Limb (tissue), 2 donors: ENCODE results near the gene RTCB.
A peak's percentile ranks its signal among the peaks of the same experiment; 100 is the strongest.
"Not testable (repeated sequence)": the region's sequence is repeated elsewhere in the genome, so short reads cannot be mapped to it uniquely, and the experiment has no call there.

Source experiments
- DNase-seq, 2 donors: peaks; one replicate each; pipeline ENCODE4 v3.0.0-alpha.2; 2016; ENCODE audit errors: extremely low spot score in 2 of 2

The RTCB gene

DNA sequence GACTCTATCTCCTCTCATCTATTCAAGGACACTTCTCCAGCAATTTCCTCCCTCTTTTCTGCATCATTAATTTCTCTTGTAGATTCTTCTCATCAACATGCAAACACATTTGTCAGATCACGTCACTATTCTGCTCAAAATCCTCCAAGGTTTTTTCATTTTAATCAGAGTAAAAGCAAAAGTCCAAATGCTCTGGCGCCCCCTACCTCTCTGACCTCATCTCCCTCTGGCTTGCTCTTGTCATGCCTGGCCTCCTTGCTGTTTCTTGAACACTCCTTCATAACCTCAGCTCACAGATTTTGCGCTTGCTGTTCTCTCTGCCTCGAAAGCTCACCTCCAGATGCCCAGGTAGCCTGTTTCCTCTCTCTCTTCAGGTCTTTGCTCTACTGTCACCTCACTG lies 22.4 kb downstream of the RTCB start:
- DNase-seq, result peak in 1 of 2 donors; percentile 41

DNA sequence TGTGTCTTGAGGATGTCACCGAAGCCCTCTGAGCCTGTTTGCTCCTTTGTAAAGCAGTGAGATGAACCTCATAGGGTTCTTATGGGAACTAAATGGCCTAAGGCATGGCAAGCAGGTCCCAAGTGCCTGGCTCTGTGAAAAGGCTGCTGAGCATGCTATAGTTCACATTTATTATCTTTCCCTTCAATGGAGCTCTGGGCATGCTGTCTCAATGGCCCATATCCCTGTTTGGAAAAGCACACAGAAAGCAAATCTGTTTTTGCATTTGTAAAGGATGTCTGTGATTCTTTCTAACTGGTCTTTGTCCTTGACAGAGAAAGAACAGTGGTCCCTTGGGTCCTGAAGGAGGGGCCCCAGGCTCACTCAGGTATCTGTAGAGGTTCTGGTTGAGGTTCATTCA lies 26.4 kb downstream of the RTCB start:
- no peak for DNase-seq

GRCh38 chr22:32380991-32381390 lies 31.1 kb downstream of the RTCB start:
- DNase-seq, result no peak

- peak; percentile 7 to 48 for DNase-seq
These were observed 33.3 kb downstream of the RTCB start for GRCh38 chr22:32378707-32379272.

DNA sequence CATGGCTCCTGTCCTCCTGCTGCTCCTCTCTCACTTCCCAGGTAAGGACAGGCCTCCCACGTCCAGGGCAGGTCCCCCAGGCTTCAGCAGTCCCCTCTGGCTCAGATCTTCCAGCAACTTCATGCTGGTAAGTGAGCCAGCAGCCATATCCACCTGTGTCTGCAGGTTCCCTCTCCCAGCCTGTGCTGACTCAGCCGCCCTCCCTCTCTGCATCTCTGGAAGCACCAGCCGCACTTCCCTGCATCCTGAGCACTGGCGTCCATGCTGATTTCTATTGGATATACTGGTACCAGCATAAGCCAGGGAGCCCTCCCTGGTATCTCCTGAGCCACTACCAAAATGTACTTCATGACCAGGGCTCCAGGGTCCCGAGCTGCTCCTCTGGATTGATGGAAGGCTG lies 35.4 kb downstream of the RTCB start:
- DNase-seq, result no peak

DNA sequence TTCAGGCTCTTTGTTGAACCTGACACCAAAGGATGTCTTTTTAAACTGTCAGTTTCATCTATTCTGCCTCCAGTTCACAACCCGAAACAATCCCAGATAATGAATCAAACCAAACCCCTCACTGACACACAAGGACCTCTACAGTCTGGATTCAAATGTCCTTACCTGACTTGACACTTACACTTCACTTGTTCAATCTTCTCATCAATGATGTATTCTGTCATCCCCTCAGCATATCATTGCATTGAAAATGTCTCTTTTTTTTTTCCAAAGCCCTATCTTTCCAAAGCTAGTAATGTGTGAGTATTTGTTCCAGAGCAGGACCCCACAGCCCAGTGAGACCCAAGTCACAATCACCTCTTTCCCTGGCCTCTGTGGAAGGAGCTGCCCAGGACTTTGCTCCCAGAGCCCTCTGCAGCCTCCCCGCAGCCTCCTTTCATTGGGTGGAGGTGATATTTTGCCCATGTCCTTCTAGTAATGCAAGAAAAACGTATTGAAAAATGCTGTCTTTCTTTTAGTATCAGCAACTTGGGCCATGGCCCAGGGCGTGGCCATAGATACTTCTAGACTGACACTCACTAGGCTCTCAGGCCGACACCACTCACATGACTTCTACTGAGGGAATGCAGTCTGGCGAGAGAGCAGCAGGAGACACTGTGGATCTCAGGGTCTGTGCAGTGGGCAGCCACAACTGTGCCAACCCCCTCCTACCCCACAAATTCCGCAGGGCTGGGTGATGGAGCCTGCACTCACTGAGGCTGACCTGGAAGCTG lies 36.2 kb downstream of the RTCB start:
- DNase-seq, result no peak

GRCh38 chr22:32364210-32364609 lies 47.8 kb downstream of the RTCB start:
- no peak for DNase-seq

- no peak for DNase-seq
These were observed 50.8 kb downstream of the RTCB start for GRCh38 chr22:32361257-32361656.

- DNase-seq, result not testable (repeated sequence)
These were observed 52.0 kb downstream of the RTCB start for GRCh38 chr22:32360096-32360495.

GRCh38 chr22:32357567-32357966 lies 54.5 kb downstream of the RTCB start, which contains the start of gene RFPL3:
Gene RFPL3 (plus strand): TSS chr22:32357867. CDS start chr22:32358072, 205 bp downstream.
- DNase-seq, result not testable (repeated sequence)

GRCh38 chr22:32355760-32356159 lies 56.3 kb downstream of the RTCB start:
- no peak for DNase-seq

DNA sequence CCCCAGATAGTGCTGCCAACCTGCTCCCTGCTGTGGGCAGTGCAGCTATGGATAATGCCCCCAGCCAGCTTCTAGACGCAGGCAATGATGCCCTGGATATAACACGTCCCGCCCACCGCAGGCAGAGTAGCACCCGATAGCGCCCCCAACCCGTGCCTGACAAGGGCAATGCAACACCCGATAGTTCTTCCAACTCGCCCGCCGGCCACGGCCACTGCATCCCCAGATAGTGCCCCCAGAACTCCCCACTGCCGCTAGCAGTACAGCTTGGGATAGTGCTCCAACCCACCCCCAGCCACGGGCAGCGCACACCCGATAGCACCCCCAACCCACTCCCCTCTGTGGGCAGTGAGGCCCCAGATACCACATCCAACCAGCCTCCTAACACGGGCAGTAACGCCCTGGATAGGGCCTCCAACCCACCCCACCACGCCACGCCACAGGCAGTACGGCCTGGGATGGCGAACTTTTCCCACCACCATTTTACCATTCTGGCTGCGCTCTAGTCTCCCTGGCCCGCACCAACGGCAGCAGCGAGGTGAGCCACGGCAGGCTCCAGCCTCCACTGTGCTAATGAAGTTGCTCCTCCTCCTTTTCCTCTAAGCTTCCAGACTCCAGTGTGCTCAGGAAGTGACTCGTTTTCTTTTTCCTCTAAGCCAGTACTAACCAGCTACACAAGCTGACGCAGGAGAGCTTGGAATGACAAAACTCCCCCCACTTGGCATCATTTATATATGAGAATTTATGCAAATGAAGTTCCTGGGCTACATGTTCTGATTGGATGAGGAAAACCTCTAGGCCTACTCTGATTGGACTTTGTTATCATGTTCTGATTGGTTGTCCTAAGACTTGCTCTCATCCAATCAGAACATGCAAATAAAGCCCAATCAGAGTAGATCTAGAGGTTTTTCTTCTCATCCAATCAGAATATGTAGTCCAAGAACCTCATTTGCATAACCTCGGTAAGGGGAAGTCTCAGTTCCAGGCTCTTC lies 57.4 kb downstream of the RTCB start:
- no peak for DNase-seq

DNA sequence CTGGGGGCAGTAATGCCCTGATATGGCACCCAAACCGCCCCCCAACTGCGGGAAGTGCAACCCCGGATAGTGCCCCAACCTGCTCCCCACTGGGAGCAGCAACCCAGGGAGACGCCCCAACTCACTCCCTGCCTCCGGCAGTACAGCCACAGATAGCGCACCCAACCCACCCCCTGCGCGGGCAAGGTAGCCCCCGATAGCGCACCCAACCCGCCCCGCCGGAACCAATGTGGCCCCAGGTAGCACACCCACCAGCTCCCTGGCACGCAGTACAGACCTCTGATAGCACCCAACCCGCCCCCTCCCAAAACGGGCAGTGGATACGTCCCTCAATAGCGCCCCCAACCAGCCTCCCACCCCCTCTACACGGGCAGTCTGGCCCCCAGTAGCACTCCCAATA lies 58.2 kb downstream of the RTCB start:
- no peak for DNase-seq

DNA sequence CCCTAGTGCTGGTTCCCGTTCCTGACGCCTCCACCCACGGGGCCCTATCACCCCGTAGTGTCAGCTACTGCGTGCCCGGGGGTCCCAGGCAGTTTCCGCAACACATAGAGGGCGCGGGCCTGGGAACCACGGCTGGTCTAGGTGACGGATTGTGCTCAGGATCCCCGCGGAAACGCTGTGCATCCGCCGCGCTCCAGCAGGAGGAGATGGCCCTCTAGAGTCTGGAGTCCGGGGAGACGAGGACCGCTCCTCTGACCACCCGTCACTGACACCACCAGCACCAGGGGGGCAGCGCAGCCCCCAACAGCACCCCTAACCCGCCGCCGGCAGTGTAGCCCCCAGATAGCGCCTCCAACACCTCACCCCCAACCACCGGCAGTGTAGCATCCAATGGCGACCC lies 58.8 kb downstream of the RTCB start:
- DNase-seq, result no peak

DNA sequence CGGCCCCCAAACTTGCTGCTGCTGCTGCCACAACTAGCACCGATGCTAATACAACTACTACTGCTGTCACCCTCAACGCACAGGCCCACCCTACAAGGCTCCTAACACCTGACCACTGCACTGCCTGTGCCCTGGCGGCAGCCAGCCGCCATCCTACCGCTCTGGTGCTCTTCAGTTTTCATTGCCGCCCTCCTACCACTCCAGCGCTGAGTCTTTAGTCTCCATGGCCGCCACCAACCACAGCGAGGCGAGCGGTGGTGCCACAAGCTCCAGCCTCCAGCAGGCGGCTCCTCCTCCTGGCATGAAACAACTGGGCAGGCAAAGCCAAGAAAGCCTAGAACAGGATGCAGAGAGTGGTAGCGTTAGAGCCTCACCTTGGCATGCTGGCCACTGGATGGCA lies 59.4 kb downstream of the RTCB start:
- DNase-seq, result no peak

DNA sequence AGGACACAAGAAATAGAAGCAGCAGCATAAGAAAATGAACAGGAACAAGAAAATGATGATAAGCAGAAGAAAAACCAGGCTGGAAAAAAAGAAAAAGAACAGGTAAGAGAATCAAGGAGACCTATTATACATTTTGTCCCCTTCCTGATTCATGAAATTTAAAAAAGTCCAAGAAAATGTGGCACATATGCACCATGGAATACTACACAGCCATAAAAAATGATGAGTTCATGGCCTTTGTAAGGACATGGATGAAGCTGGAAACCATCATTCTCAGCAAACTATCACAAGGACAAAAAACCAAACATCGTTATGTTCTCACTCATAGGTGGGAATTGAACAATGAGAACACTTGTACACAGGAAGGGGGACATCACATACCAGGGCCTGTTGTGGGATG lies 60.2 kb downstream of the RTCB start:
- DNase-seq, result not testable (repeated sequence)

- no peak for DNase-seq
These were observed 63.9 kb downstream of the RTCB start for GRCh38 chr22:32348031-32348611.

- no peak for DNase-seq
These were observed 68.1 kb downstream of the RTCB start for GRCh38 chr22:32343941-32344340.

DNA sequence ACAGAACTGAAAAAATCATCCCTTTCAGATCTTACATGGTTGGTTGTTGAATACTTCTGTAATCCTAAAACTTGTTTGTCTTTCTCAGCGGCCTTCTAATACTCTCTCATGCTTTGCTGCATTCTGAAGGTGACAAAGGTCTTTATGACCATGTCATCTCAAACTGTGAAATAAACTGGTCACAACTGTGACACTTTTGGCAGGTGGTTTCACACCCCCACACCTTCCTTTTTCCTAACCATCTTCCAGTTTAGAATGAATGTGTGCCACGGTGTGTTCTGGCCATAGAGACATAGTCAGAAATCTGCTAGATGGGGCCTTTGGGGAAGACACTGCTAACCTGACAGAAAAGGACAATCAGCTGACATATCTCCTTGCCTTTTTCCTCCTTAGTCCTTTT lies 69.1 kb downstream of the RTCB start:
- no peak for DNase-seq

DNA sequence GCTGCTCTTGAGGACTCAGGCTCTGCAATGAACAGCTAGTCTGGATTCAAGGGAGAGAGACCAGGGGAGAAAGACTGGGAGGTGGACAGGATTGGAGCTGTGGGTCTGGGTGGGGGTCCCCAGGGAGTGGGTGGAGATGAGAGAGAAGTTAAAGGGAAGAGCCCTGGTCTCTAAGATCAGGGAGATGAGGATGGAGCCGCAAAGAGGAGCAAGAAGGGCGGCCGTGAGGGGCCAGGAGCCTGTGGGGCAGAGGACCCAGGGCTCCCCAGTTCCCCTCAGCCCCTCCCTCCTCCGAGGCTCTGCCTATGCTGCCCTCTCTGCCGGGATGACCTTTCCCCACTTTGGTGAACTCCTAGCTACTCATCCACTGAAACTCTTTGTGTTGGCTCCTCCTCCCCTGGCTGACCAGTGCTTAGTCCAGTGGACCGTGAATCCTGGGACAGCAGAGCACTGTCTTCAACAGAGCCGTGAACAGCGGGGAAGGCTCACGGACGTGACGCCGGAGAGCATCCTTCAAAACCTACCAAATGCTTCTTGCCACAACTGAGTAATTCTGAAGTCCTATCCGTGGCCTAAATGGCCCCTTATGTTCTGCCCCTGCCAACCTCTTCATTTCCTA lies 70.8 kb downstream of the RTCB start:
- no peak for DNase-seq

DNA sequence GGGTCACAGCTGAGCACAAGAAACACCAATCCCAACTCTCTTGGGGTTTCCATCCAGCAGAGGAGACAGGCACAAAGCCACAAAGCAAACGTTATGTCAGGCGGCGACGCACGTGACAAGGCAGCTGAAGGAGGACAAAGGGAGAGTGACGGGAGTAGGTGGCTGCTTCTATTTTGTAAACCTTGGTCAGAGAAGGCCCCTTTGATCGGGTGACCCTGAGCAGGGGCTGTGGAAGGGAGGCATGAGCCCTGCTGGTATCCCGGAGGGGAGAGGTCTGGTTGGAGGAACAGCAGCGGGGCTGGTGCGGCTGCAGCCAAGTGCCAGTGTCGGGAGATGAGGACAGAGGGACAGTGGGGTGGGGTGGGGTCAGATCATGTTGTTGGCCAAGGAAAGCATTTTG lies 71.6 kb downstream of the RTCB start:
- DNase-seq, result no peak
